ENCODE data around the gene SLC6A1.

GRCh38 chr3:10956531-10956930 is 36.0 kb upstream of the SLC6A1 start:
- TF ChIP-seq POLR2AphosphoS5 (IDR thresholded peaks at IDR 0.05; ENCODE audit: low read depth, low read length) (no peak), CTCF (IDR thresholded peaks at IDR 0.05 in 2 of 3, conservative IDR thresholded peaks at IDR 0.05 in 1 of 3; ENCODE audit: borderline replicate concordance in 1 of 3, insufficient read depth in 1 of 3, low read depth in 2 of 3, low read length in 2 of 3) (no peak), SIN3A (IDR thresholded peaks at IDR 0.05; ENCODE audit: low read depth) (no peak), MAX (IDR thresholded peaks at IDR 0.05) (no peak), YY1 (IDR thresholded peaks at IDR 0.05; ENCODE audit: extremely low read depth, insufficient replicate concordance, low read depth, low read length) (no peak), ZBTB33 (IDR thresholded peaks at IDR 0.05; ENCODE audit: extremely low read depth, insufficient replicate concordance, low read length) (no peak), RAD21 (IDR thresholded peaks at IDR 0.05; ENCODE audit: low read depth) (no peak), REST (IDR thresholded peaks at IDR 0.05; ENCODE audit: low read depth) (no peak), EZH2 (IDR thresholded peaks at IDR 0.05) (no peak), ELF1 (IDR thresholded peaks at IDR 0.05; ENCODE audit: borderline replicate concordance, low read depth) (no peak), POLR2A (IDR thresholded peaks at IDR 0.05; ENCODE audit: borderline replicate concordance, extremely low read depth, insufficient read depth, insufficient read length) (no peak), JUND (IDR thresholded peaks at IDR 0.05) (no peak), FOSL1 (IDR thresholded peaks at IDR 0.05; ENCODE audit: low read depth) (no peak)

Data from HCT116 (cell line).